Activated T-cell treated with anti-CD3 and anti-CD28 coated beads for 24 hours (primary cell): ENCODE data around the gene CPED1.
"Not testable (repeated sequence)": the region's sequence is repeated elsewhere in the genome, so short reads cannot be mapped to it uniquely, and the experiment has no call there.

Experiments
- DNase-seq: peaks from one replicate; pipeline ENCODE4 v3.0.0-alpha.2; 2020; ENCODE audit warnings: low read depth

The CPED1 gene

DNA sequence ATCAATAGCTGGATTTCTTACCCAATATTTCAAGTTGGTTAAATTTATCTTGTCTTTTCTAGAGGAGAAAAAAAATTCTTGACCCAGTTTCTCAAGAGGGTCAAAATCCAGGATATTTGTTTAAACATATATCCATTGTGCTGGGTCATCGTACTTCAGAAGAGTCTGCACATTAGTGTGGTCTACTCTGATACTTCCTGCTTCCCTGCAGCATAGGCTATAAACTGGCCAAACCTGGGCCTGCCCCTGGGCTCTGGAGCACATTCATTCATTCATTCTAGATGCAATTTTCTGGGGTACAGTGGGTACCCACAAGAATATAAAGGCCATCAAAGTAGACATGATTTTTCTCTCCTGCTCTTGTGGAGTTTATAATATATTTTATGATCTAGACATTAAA lies 198.2 kb downstream of the CPED1 start:
- no peak for DNase-seq

DNA sequence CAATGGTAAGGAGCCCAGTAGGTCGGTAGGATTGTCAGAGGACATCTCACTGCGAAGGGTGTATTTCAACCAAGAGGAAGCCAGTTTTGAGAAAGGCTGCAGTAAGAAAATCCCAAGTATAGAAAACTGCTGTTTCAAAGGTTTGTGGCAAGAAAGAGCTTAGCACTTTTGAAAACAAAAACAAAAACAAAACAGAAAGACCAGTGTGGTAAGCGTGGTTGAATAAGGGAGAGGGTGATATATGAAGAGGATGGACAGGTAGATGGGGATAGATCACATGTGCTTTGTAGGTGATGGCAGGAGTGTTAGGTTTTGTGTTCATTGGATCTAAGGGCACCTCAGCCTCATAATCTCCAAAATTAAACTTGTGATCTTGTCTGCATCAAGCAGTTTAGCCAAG lies 198.7 kb downstream of the CPED1 start:
- no peak for DNase-seq

DNA sequence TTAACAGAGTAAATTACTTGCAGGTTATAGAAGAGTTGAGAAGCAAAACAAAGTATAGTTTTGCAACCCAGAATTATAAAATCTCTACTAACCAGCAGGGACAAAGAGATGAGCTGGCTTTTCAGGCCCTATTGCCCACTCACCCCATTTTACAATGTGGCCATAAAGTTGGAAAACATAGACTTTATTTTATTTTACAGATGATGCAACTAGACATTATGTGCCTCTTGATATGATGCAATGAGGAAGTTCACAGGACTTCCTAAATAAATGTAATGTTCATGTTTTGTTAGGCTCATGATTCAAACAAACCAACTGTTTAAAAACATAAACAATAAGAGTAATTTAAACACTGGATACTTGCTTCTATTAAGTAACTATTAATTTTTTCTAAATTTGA lies 199.2 kb downstream of the CPED1 start:
- no peak for DNase-seq

DNA sequence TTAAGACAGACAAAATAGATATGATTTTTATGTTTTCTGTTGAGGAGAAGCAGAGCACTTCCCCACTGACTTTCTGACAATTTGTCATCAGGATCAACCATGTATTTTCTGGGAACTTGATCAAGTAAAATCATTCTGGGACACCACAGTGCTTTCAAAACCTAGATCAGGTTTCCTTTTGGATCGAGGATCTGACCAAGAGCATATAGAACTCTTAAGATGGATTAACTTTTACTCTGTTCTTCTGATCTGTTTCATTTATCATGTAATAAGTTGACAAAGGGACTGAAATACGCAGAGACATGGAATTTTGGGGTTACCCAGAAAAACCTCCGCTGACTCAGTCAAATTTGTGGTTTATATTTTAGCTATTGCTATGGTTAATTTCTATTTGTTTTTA lies 204.3 kb downstream of the CPED1 start:
- DNase-seq, result no peak

DNA sequence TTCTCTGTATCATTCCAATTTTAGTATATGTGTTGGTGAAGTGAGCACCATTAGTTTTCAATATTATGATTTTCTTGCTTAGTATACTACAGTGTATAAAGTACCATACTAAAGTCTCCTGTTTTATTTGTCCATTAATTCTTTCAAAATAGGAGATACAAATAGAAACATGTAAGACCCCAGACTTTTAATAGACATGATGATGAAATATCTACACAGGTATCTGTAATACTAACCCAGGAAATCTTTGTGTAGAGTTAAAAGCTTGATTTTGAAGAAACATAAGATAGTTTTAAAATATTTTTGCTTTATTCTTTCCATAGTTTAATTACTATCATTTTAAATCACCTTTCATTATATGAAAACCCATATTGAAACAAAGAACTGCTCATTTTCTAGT lies 206.5 kb downstream of the CPED1 start:
- DNase-seq, result no peak

DNA sequence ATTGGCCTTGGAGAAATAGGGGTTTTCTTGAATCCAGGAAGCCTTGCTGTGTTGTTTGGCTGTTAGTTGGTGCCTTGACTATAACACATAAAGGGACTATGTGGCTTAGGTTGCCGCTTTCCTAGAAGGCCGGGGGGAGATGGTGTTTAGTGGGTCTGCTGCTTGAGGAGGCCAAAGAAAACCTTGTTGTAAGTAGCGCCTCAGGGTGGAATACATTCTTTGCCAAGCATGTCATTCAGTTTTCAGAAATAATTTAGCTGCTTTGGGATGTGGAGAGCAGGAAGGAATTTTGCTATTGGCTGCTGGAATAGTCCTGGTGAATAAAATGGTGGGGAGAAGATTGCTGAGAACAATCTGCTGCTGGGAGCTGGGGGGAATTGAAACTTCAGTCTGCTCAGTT lies 207.4 kb downstream of the CPED1 start:
- DNase-seq, result no peak

DNA sequence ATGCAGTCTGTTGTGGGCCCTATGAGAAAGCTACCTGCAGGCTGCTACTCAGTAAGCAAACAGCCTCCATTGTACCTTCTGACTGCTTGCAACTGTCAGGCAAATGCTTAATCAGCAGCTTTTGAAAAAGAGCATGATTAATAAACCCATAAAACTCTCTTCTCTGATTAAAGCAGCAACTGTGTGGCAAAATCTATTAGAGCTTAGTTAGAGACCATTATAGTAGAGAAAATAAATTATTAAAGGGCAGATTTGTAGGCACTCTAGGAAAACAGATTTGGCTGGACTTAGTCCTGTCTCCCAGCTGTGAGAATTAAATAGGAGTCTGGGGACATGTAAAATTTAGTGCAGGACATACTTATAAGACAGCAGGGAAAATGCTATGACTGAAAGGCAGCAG lies 207.8 kb downstream of the CPED1 start:
- DNase-seq, result no peak

DNA sequence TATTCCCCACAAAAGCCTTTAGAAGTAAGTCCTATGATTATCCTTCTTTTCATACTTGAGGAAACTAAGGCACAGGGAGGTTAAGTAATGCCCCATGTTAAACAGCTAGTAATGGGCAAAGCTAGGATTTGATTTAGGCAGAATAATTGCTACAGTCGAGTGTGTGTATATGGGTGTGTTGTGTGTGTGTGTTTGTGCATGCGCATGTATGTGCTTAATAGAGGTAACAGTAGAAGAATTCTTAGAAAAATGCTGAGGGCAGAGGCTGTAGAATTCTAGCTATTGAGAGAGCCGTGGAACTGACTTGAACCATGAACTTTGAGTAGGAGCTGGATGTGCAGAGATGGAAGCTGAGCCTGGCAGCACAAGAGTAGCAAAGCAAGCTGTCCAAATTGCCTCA lies 208.9 kb downstream of the CPED1 start:
- no peak for DNase-seq

DNA sequence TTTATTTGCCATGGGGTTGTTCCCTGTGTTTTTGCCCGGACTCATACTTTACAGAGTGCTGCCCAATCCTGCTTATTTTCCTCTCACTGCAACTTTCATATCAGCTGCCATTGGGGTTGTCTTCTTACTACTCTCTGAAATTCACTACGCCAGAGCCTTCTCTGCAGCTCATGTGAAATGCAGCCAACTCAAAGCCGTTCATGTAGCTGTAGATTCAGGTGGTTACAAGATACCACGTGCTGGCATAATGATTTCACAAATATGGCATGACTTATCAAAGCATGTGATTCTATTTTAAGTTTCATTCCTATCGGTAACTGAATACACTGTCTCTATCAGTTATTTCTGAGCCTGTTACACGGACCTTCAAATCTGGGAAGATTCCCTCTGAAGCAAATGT lies 210.0 kb downstream of the CPED1 start:
- no peak for DNase-seq

DNA sequence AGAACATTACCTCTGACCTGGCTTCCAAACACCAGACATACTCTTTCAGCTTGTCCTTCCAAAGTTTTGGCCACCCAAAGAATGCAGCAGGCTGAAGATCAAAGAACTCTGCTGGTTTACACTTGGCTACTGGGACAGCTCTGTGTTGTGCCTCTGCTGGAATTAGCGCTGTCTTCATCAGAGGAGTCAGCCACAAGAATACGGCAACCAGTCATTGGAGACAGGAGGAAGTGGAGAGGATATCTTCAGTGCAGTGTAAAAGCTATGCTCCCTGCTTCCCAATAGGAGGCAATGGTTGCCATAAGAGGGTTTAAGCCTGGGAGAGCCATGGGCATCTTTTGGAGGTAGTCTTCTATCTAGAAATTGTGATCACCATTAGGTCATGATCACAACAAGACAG lies 213.6 kb downstream of the CPED1 start:
- no peak for DNase-seq

DNA sequence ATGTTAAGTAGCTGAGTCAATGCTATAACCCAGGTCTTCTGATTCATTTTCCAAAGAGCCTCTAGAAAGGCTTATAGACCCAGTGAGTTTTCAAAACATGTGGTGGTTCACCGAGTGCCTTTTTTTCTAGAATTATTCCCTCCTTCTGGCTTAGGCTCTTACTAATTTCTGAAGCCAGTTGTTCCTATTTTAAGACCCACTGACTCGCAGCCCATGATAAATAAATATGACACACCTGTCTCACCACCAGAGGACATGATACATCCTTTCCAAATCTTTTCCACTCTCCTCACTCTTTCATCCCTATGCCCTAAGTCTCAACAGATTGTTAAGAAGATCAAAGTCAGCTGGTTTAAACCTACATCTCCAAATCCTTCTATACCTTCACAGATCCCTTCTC lies 214.3 kb downstream of the CPED1 start:
- no peak for DNase-seq

DNA sequence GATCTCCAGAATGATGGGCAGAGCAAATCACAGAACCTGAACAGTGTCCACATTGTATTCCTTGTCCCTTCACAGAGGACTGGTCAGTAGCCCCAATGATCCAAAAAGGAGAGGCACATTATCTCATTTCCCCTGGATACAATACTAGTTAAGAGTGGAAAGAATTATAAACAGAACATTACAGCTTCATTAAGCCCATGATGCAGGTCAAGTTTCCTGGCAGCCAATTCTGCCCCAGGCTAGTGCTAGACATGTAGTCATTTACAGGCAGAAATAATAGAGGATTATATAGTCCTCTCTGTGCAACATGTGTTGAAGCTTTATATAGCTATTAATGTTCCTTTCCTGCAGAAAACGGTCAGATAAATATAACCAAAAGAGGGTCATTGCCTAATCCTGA lies 216.0 kb downstream of the CPED1 start:
- DNase-seq, result no peak

DNA sequence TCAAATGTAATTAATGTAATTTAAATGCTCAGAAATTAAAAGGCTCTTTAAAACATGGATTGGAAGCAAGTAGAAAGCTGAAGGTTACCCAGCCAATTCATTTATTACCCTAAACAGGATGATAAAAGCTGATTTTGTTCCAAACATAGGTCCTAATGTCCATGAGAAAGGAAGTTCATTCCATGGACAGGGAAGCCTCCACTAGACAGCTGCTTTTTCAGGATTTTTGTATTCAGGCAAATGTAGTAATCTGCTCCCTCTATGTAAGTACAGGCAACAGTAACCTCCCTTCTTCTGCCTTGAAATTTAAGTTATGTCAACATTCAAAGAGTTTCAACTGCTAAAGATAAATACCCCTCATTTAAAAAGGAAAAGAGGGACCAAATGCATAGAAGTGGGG lies 217.3 kb downstream of the CPED1 start:
- no peak for DNase-seq

DNA sequence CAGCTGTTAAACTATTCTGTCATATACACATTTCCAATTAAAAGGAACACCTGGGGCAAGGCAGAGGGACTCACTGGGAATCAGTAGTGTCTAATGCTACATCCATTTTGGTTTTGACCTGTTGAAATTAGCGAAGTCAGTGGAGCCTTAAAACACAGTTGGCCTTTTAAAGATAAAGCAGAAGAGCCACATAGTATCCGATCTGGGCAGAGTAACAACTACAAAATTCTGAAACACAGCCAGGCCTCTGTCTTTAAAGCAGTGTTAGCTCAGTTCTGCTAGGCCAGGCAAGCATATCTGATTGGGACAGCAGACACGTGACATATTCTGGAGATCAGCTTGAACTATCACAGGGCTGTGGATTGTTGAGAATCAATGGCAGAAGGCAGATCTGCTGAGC lies 222.7 kb downstream of the CPED1 start:
- DNase-seq, result no peak

DNA sequence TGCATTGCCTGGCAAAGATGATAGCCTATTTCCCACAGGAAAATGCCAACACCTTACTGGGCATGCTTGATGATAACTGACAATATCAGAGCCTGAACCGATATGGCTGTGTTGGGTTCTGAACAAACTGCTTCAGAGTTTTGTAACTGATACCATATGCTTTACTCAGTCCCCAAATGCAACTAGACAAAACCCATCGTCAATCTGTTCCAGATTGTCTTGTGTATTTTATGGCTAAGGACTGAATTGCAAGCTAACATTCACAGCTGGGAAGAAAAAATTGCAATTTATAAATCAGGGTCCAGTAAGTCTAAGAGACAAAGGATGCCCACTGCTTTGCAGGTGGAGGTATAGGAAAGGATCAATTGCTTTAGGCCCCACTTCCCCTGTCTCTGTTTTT lies 223.5 kb downstream of the CPED1 start:
- DNase-seq, result no peak

DNA sequence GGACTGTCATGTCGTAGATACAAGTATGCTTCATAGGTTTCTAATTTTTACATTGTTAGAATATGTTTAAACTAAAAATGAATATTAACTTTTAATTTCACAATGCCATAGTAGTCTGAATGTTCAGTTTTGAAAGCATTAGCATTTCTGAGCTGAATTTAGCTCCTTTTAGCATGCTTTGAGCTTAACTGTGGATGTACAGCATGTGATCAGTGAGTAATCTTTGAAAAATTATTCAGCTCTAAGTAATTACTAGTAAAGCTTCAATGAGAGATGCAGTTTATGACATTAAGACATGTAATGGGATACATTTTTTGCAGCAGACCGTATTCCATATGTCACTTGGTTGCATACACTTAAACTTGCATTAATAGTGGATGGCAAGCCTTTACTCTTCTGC lies 226.1 kb downstream of the CPED1 start:
- DNase-seq, result no peak

DNA sequence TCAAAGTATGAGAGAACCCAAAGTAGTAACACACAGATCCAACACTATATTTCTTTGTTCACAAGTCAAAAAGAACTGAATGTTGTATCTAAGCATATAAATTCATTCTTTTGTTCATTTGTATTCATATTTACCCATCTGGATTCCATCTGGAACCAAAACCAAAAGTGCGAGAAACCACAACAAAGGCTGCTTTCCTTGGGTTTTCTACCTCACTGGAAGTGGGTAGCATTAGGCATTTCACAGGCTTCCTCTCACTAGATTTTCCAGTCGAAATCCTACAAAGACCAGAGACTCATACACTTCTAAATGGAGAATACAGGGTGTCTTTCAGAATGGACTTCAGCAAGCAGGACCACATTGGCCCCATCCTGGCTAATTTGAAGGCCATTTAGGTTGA lies 230.5 kb downstream of the CPED1 start:
- no peak for DNase-seq

DNA sequence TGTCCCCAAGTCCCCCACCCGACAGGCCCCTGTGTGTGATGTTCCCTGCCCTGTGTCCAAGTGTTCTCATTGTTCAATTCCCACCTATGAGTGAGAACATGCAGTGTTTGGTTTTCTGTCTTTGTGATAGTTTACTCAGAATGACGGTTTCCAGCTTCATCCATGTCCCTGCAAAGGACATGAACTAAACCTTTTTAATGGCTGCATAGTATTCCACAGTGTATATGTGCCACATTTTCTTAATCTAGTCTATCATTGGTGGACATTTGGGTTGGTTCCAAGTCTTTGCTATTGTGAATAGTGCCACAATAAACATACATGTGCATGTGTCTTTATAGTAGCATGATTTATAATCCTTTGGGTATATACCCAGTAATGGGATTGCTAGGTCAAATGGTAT lies 232.6 kb downstream of the CPED1 start:
- not testable (repeated sequence) for DNase-seq

DNA sequence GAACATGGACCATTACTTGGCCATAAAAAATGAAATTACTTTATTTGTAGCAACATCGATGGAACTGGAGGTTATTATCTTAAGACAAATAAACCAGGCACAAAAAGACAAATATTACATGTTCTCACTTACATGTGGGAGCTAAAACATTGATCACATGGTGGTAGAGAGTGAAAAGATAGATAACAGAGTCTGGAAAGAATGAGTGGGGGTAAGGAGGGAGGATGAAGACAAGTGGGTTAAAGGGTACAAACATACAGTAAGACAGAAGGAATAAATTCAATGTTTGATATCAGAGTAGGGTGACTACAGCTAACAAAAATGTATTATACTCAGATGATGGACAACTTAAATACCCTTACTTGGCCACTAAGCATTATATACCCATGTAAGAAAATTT lies 240.3 kb downstream of the CPED1 start:
- no peak for DNase-seq

DNA sequence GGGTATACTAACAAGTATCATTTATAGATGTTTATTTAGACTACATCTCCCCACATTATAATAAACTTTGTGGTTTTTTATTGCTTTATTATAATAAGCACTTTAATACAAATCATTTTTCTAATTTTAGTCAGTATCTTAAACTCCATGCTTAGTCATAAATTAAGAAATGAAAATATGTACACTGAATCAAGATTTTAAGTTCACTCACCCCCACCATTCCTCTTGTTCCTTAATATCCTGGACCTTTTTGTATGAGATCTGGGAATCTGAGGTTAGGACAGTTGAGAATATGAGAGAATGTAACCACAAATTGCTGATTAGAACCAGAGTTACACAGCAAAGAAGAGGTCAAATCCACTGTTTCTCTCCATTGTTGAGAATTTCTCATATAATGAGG lies 246.7 kb downstream of the CPED1 start:
- DNase-seq, result no peak

DNA sequence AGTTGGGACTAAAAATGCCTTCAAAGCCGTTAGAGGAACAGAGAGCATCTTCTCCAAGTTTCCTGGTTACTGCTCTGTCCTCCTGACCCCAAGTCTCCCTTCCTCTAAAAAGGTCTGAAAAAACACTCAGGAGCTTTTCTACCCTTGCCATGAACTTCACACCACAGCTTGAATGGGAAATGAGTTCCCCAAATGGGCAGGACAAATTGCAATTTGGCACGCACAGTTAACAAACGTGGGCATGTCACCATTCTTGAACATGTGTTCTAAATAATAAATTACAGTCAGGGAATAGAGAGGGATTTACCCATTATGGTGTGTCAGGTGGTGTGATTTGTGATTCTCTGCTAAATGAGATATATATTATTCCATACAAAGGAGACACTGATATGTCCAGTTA lies 249.1 kb downstream of the CPED1 start:
- no peak for DNase-seq

DNA sequence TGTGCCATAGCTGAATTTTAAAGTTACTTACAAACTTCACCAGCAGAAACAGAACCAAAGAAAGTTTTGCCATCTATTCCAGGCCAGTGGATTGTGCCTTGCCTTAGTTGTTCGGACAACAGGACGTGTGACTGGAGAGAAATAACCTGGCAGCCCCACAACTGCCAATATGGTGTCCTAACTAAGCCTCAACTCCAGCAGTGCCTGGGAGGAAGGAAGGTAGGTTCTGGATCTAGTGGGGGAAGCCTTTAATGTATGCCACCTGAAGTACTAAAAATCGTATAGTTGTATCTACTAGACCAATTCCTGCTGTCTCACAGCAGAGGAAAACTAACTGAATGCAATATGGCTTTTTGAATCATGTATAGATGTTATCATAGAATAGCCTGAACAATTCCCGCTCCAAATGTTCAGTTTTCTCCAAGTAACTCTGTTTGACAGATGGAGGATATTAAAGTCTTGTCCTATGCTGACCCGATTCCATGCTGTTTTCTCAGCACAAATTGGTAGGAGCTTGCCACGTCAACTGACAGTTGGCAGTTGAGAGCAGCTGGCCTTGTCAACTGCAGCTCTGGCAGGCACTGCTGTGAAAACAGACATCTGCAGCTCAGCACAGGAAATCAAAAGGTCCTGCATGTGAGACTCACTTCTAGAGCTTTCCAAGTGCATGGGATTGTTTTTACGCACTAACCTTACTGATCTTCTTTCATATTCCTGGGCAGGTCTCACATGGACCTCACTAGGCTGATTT lies 255.8 kb downstream of the CPED1 start:
- DNase-seq, result no peak

DNA sequence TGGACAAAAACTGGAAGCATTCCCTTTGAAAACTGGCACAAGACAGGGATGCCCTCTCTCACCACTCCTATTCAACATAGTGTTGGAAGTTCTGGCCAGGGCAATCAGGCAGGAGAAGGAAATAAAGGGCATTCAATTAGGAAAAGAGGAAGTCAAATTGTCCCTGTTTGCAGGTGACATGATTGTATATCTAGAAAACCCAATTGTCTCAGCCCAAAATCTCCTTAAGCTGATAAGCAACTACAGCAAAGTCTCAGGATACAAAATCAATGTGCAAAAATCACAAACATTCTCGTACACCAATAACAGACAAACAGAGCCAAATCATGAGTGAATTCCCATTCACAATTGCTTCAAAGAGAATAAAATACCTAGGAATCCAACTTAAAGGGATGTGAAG lies 262.9 kb downstream of the CPED1 start:
- DNase-seq, result not testable (repeated sequence)

DNA sequence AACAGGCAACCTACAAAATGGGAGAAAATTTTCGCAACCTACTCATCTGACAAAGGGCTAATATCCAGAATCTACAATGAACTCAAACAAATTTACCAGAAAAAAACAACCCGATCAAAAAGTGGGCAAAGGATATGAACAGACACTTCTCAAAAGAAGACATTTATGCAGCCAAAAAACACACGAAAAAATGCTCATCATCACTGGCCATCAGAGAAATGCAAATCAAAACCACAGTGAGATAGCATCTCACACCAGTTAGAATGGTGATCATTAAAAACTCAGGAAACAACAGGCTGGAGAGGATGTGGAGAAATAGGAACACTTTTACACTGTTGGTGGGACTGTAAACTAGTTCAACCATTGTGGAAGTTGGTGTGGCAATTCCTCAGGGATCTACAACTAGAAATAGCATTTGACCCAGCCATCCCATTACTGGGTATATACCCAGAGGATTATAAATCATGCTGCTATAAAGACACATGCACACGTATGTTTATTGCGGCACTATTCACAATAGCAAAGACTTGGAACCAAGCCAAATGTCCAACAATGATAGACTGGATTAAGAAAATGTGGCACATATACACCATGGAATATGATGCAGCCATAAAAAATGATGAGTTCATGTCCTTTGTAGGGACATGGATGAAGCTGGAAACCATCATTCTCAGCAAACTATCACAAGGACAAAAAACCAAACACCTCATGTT lies 264.2 kb downstream of the CPED1 start:
- DNase-seq, result not testable (repeated sequence)
